Measurements from ENCODE around the gene TSHZ1. TPM values are rescaled to one million over a fixed set of nuclear protein-coding genes. Genes with fewer than 3 reads are reported as not detected.

TSHZ1 gene
- total and polyA plus RNA-seq, 9 donors = 27.9 to 109 (median 65.6) TPM

DNA sequence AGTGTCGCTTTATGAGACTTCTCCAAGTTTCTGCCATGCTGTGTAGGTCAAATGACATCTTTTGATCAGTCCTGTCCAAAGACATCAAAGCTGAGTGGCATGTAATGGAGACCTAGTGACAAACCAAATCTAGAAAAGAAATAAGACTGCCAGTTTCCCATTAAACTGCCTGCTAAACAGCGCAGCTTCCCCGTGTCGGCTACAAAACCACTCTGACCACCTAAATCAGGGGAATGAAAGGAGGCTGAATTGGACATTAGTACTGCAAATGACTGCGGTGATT lies 57.7 kb downstream of the TSHZ1 start:
- no peak overlapping the region for H3K27ac ChIP-seq
- intact Hi-C loops (cut with DNase I) = no loop called here
- no peaks in the 10 kb centered on the region for H3K36me3 ChIP-seq
- peaks cover 10% of the 10 kb centered on the region for H3K4me1 ChIP-seq (ENCODE audit: insufficient read depth)
- no peak overlapping the region for H3K4me3 ChIP-seq
- no peaks in the 10 kb centered on the region for H3K9me3 ChIP-seq
- no peaks in the 10 kb centered on the region for H3K27me3 ChIP-seq
- 92 to 96% (median 93%) methylated on average over 5 of the region's 5 CpGs for WGBS, 3 donors
- DNase-seq = no peak
- no peak for TF ChIP-seq POLR2A (IDR thresholded peaks at IDR 0.05)
- TF ChIP-seq EP300 (IDR thresholded peaks at IDR 0.05) = no peak
- TF ChIP-seq, protein P1, sequence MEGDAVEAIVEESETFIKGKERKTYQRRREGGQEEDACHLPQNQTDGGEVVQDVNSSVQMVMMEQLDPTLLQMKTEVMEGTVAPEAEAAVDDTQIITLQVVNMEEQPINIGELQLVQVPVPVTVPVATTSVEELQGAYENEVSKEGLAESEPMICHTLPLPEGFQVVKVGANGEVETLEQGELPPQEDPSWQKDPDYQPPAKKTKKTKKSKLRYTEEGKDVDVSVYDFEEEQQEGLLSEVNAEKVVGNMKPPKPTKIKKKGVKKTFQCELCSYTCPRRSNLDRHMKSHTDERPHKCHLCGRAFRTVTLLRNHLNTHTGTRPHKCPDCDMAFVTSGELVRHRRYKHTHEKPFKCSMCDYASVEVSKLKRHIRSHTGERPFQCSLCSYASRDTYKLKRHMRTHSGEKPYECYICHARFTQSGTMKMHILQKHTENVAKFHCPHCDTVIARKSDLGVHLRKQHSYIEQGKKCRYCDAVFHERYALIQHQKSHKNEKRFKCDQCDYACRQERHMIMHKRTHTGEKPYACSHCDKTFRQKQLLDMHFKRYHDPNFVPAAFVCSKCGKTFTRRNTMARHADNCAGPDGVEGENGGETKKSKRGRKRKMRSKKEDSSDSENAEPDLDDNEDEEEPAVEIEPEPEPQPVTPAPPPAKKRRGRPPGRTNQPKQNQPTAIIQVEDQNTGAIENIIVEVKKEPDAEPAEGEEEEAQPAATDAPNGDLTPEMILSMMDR (IDR thresholded peaks at IDR 0.05) = no peak

DNA sequence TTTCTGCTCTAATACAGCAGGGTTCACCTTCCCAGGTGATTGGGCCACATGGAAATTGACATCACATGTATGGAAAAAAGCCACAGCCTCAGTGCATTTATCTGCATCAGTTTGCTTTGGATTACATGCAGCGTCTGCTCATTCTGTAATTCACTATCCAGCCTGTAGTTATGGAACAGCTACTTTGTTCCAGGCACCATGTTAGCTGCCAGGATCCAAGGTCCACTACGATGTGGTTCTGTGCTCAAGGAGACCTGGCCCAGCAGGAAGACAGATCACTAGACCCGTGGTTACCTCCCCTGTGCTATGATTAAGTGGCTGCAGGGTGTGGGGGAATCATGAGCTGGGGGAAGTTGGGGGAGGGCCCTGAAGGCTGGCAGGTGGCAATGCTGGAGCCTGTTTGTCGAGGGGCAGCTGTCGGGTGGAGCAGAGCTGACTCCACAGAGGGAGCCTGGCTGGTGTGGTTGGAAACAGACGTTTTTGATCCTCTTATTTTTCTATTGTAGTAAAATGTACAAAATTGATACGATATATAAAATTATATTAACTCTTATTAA lies 58.6 kb downstream of the TSHZ1 start:
- Histone ChIP-seq H3K36me3 (no peaks in the 10 kb centered on the region), H3K27ac (no peak overlapping the region), H3K27me3 (no peaks in the 10 kb centered on the region), H3K4me3 (no peak overlapping the region), H3K9me3 (no peaks in the 10 kb centered on the region), H3K4me1 (ENCODE audit: insufficient read depth) (peaks cover 13% of the 10 kb centered on the region)
- no peak for DNase-seq
- intact Hi-C loops (cut with DNase I) = no loop called here
- WGBS, 3 donors = 64 to 76% (median 72%) methylated on average over 7 of the region's 7 CpGs
- TF ChIP-seq EP300 (IDR thresholded peaks at IDR 0.05) (no peak), POLR2A (IDR thresholded peaks at IDR 0.05) (no peak)
- TF ChIP-seq, protein P1 (IDR thresholded peaks at IDR 0.05) = no peak

DNA sequence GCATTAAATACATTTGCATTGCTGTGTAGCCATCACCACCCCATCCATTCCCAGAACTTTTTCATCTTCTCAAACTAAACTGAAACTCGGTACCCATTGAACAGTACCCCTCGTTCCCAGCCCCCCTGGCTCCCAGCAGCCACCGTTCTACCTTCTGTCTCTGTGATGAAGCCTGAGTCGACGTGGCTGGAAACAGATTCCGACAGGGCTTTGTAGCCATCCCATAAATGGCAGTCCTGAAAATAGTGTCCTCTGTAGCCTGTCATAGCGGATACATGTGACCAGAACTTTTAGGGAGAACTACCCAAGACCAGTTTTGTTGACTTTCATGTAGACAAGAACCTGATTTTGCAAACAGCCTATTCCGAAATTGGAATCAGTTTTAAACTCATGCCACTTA lies 59.1 kb downstream of the TSHZ1 start:
- peaks cover 11% of the 10 kb centered on the region for H3K4me1 ChIP-seq (ENCODE audit: insufficient read depth)
- no peak overlapping the region for H3K4me3 ChIP-seq
- no peaks in the 10 kb centered on the region for H3K9me3 ChIP-seq
- H3K36me3 ChIP-seq = no peaks in the 10 kb centered on the region
- 95 to 97% (median 96%) methylated on average over 8 of the region's 8 CpGs for WGBS, 3 donors
- TF ChIP-seq POLR2A (IDR thresholded peaks at IDR 0.05) (no peak), EP300 (IDR thresholded peaks at IDR 0.05) (no peak)
- TF ChIP-seq, protein P1 (IDR thresholded peaks at IDR 0.05) = no peak
- H3K27ac ChIP-seq = no peak overlapping the region
- no peaks in the 10 kb centered on the region for H3K27me3 ChIP-seq
- intact Hi-C loops (cut with DNase I) = no loop called here
- DNase-seq = no peak

DNA sequence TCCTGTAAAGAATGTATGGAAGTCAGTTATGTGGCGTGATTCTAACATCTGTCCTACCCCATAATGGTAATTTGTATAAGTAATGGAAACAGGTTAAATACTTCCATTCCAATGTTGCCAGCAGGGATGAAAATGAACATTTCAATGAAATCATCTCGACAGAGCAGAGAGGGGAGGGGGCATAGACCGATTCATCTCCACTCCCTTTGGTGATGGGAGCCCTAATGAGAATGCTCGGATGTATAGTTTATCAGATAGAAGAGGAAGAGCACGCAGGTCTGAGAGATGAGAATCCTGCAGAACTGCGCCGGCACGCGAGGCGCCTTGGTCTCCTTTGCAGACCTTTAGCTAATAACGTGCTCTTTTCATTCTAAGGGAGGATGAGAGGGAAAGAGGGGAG lies 61.4 kb downstream of the TSHZ1 start:
- intact Hi-C loops (cut with DNase I) = no loop called here
- TF ChIP-seq, protein P1 (IDR thresholded peaks at IDR 0.05) = no peak
- no peak for TF ChIP-seq POLR2A (IDR thresholded peaks at IDR 0.05)
- no peak for TF ChIP-seq EP300 (IDR thresholded peaks at IDR 0.05)
- no peaks in the 10 kb centered on the region for H3K9me3 ChIP-seq
- no peak overlapping the region for H3K27ac ChIP-seq
- no peaks in the 10 kb centered on the region for H3K27me3 ChIP-seq
- H3K4me3 ChIP-seq = no peak overlapping the region
- no peaks in the 10 kb centered on the region for H3K36me3 ChIP-seq
- 80 to 89% (median 86%) methylated on average over 11 of the region's 11 CpGs for WGBS, 3 donors
- DNase-seq = no peak
- peaks cover 10% of the 10 kb centered on the region for H3K4me1 ChIP-seq (ENCODE audit: insufficient read depth)
